CD14-positive monocyte (primary cell): ENCODE results near the gene PDGFD. TPM values are rescaled to one million over a fixed set of nuclear protein-coding genes. Genes with fewer than 3 reads are reported as not detected.

Experiments
- DNase-seq, 3 donors: peaks; one replicate each; pipeline ENCODE4 v3.0.0-alpha.2; 2011 to 2022
- H2AFZ ChIP-seq: 2 replicates; pipeline ENCODE4 v1.6.0; 2012; ENCODE audit warnings: mild to moderate bottlenecking, low read depth, low read length, inconsistent platforms; ENCODE audit not compliant: insufficient read depth, poor library complexity, severe bottlenecking
- H3K27ac ChIP-seq, 2 donors: 1 replicate in 1 of 2; 2 replicates in 1 of 2; pipeline ENCODE4 v1.5.1; 2012 to 2013; ENCODE audit warnings: low read length in 2 of 2, control low read depth in 1 of 2, inconsistent platforms in 1 of 2, low read depth in 1 of 2, mild to moderate bottlenecking in 1 of 2
- H3K27me3 ChIP-seq, 2 donors: one replicate each; pipeline versions ENCODE4 v1.6.0 to v1.6.1; 2011 to 2013; ENCODE audit warnings: low read length in 2 of 2; ENCODE audit not compliant: control insufficient read depth in 2 of 2, insufficient read depth in 2 of 2
- H3K36me3 ChIP-seq, 2 donors: replicated peaks in 1 of 2; 1 replicate in 1 of 2; 2 replicates in 1 of 2; pipeline versions ENCODE4 v1.5.1 to v1.6.1; 2012 to 2013; ENCODE audit warnings: low read length in 2 of 2, control low read depth in 1 of 2, inconsistent platforms in 1 of 2, mild to moderate bottlenecking in 1 of 2; ENCODE audit not compliant: insufficient read depth in 2 of 2, control insufficient read depth in 1 of 2
- H3K4me1 ChIP-seq, 2 donors: 1 replicate in 1 of 2; 2 replicates in 1 of 2; pipeline versions ENCODE4 v1.5.1 to v1.6.1; 2012 to 2013; ENCODE audit warnings: low read length in 2 of 2, control low read depth in 1 of 2, inconsistent platforms in 1 of 2, mild to moderate bottlenecking in 1 of 2, moderate library complexity in 1 of 2; ENCODE audit not compliant: insufficient read depth in 2 of 2, control insufficient read depth in 1 of 2
- H3K4me2 ChIP-seq: replicated peaks from 2 replicates; pipeline ENCODE3; 2012; ENCODE audit warnings: low read length, moderate library complexity, mild to moderate bottlenecking; ENCODE audit not compliant: poor library complexity, severe bottlenecking; ENCODE audit errors: extremely low read depth
- H3K4me3 ChIP-seq, 3 experiments: fragments of 200-600 bp in 1 of 3; sonication (generic) in 1 of 3; replicated peaks in 1 of 3; 1 replicate in 2 of 3; 2 replicates in 1 of 3; pipeline ENCODE4 v1.5.1; 2011 to 2013; ENCODE audit warnings: low read length in 3 of 3, mild to moderate bottlenecking in 3 of 3, control low read depth in 2 of 3, low read depth in 2 of 3, inconsistent platforms in 1 of 3, moderate library complexity in 1 of 3
- H3K79me2 ChIP-seq: 2 replicates; pipeline ENCODE4 v1.6.0; 2012; ENCODE audit warnings: mild to moderate bottlenecking, control low read depth, inconsistent platforms, low read length, moderate library complexity; ENCODE audit not compliant: insufficient read depth
- H3K9ac ChIP-seq: 2 replicates; pipeline ENCODE4 v1.6.0; 2017; ENCODE audit warnings: low read length, mild to moderate bottlenecking; ENCODE audit not compliant: insufficient read depth, poor library complexity, severe bottlenecking
- H3K9me3 ChIP-seq, 2 donors: replicated peaks in 1 of 2; 1 replicate in 1 of 2; 2 replicates in 1 of 2; pipeline versions ENCODE4 v1.5.1 to v1.6.1; 2012 to 2013; ENCODE audit warnings: low read length in 2 of 2, control low read depth in 1 of 2; ENCODE audit not compliant: control insufficient read depth in 1 of 2, insufficient read depth in 1 of 2
- H4K20me1 ChIP-seq: 2 replicates; pipeline ENCODE4 v1.6.0; 2012; ENCODE audit warnings: mild to moderate bottlenecking, low read length, control low read depth, moderate library complexity; ENCODE audit not compliant: insufficient read depth
- H3K27ac Mint-ChIP-seq, 7 donors: one replicate each; pipeline ENCODE4 v1.8.0; 2020; ENCODE audit warnings: mild to moderate bottlenecking in 7 of 7, mixed read lengths in 7 of 7, moderate library complexity in 6 of 7, inconsistent platforms in 2 of 7
- H3K27me3 Mint-ChIP-seq, 3 donors: one replicate each; pipeline ENCODE4 v1.8.0; 2021 to 2022; ENCODE audit warnings: low read depth in 3 of 3, mild to moderate bottlenecking in 3 of 3, mixed read lengths in 3 of 3, moderate library complexity in 3 of 3, inconsistent platforms in 1 of 3
- H3K36me3 Mint-ChIP-seq, 2 donors: one replicate each; pipeline ENCODE4 v1.8.0; 2020; ENCODE audit warnings: mixed read lengths in 2 of 2, inconsistent platforms in 1 of 2, mild to moderate bottlenecking in 1 of 2
- H3K4me1 Mint-ChIP-seq: one replicate; pipeline ENCODE4 v1.8.0; 2020; ENCODE audit warnings: mild to moderate bottlenecking, mixed read lengths
- H3K4me3 Mint-ChIP-seq, 2 donors: one replicate each; pipeline ENCODE4 v1.8.0; 2020; ENCODE audit warnings: mild to moderate bottlenecking in 2 of 2, mixed read lengths in 2 of 2, moderate library complexity in 1 of 2
- H3K9me3 Mint-ChIP-seq, 7 donors: one replicate each; pipeline ENCODE4 v1.8.0; 2020 to 2022; ENCODE audit warnings: mixed read lengths in 7 of 7, mild to moderate bottlenecking in 6 of 7, moderate library complexity in 6 of 7, inconsistent platforms in 2 of 7
- CTCF ChIP-seq: fragments of 200-600 bp; IDR thresholded peaks from one replicate; pipeline ENCODE4 v1.8.0; 2022; ENCODE audit warnings: antibody characterized with exemption, mild to moderate bottlenecking
- WGBS: methylation state at CpG from one replicate; pipeline ENCODE4 v1.1.5; 2013; ENCODE audit warnings: missing lambda C conversion rate; ENCODE audit not compliant: insufficient coverage; 5-methylcytosine and 5-hydroxymethylcytosine counted together
- intact Hi-C, 2 donors: fragments of 100-400 bp; cut with micrococcal nuclease; formaldehyde crosslinking; loops; one replicate each; pipeline versions ENCODE4 v1.15.0 to v1.15.1; 2023
- polyA plus RNA-seq, 3 donors: library from polyadenylated mRNA; depleted of rRNA in 1 of 3; unstranded in 2 of 3; stranded (reverse) in 1 of 3; fragments of 300-500 nt in 2 of 3; fragments of >200 nt in 1 of 3; fragmentation: Illumina TruSeq in 2 of 3; gene quantifications; 1 replicate in 2 of 3; 2 replicates in 1 of 3; pipeline ENCODE4 v1.2.3, GENCODE V29; 2012 to 2021

Gene PDGFD
- polyA plus RNA-seq, 3 donors = 0.05 to 0.15 TPM; not detected in 1

GRCh38 chr11:104104664-104105063 lies 59.3 kb downstream of the PDGFD start:
- intact Hi-C loops = no loop called here
- TF ChIP-seq CTCF = no peak
- DNase-seq = no peak
- Histone ChIP-seq H3K4me3 (no peak overlapping the region), H3K27me3 (no peaks in the 10 kb centered on the region), H3K27ac (no peak overlapping the region), H3K4me2 (no peak overlapping the region), H3K79me2 (no peaks in the 10 kb centered on the region), H3K36me3 (no peaks in the 10 kb centered on the region), H3K9me3 (no peaks in the 10 kb centered on the region), H4K20me1 (no peaks in the 10 kb centered on the region), H3K9ac (no peak overlapping the region), H2AFZ (no peak overlapping the region), H3K4me1 (no peaks in the 10 kb centered on the region)
- Mint-ChIP-seq H3K27ac (no peak overlapping the region), H3K9me3 (peaks cover 0 to 10% (median 2%) of the 10 kb centered on the region in 7 donors), H3K27me3 (no peaks in the 10 kb centered on the region), H3K4me3 (no peak overlapping the region), H3K4me1 (no peaks in the 10 kb centered on the region), H3K36me3 (no peaks in the 10 kb centered on the region)
- no CpG with 5 or more reads among the region's 3 CpGs for WGBS

- H3K27ac Mint-ChIP-seq = no peak overlapping the region
- no peaks in the 10 kb centered on the region for H3K4me1 Mint-ChIP-seq
- Histone ChIP-seq H3K4me1 (no peaks in the 10 kb centered on the region), H3K4me2 (no peak overlapping the region), H3K9ac (no peak overlapping the region), H3K36me3 (no peaks in the 10 kb centered on the region), H3K79me2 (no peaks in the 10 kb centered on the region), H3K27me3 (no peaks in the 10 kb centered on the region), H3K9me3 (no peaks in the 10 kb centered on the region), H3K4me3 (no peak overlapping the region), H3K27ac (no peak overlapping the region), H2AFZ (no peak overlapping the region), H4K20me1 (no peaks in the 10 kb centered on the region)
- intact Hi-C loops = no loop called here
- no peaks in the 10 kb centered on the region for H3K36me3 Mint-ChIP-seq
- no peak overlapping the region for H3K4me3 Mint-ChIP-seq
- no peak for TF ChIP-seq CTCF
- no peaks in the 10 kb centered on the region for H3K27me3 Mint-ChIP-seq
- H3K9me3 Mint-ChIP-seq = peaks cover 0 to 10% (median 2%) of the 10 kb centered on the region in 7 donors
- no CpG with 5 or more reads among the region's 2 CpGs for WGBS
- no peak for DNase-seq
Measured at GRCh38 chr11:104104201-104104600, 59.7 kb downstream of the PDGFD start.
